DMS153 (cell line): Measurements from ENCODE around the gene DHDDS.
"Not testable (repeated sequence)": the region's sequence is repeated elsewhere in the genome, so short reads cannot be mapped to it uniquely, and the experiment has no call there.

Experiments used
- DNase-seq: peaks from one replicate; lab custom pipeline; 2025; lab: John Stamatoyannopoulos, UW

DHDDS gene

DNA sequence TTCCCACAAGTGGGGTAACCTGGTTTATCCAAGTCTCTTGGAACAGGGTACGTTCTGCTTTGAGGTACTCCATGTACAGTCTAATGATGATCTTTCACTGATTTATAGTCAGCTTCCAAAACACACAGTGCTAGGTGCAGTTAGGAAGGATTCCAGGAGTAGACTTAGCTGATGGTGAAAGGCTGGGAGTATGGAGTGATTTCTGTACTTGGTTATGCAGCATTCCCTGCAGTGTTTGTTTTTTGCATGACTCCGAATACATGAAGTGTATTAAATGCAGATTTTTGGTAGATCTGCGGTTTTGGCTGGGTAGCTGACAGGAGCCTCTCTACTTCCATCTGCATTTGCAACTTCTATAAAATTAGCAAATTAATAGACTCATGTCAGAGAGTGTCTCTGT, 43.9 kb downstream of the DHDDS start:
- no peak for DNase-seq

DNA sequence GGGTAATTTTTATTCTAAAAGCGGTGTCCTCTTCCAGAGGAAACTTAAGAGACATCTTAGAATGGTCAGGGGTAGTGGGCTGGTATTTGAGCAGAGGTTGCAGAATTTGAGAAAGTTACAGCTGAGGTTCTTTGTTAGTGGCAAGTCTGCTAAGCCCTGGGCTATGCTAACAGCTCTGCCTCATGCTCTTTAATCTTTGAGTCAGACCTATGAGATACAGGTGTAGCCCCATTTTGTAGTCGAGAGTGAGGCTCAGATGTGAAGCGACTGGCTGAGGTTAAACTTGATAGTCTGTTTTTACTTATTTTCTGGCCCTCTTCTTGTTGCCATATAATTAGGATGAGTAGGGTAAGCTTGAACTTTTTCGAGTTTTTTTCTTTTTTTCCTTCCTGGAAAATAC, 44.8 kb downstream of the DHDDS start:
- no peak for DNase-seq

DNA sequence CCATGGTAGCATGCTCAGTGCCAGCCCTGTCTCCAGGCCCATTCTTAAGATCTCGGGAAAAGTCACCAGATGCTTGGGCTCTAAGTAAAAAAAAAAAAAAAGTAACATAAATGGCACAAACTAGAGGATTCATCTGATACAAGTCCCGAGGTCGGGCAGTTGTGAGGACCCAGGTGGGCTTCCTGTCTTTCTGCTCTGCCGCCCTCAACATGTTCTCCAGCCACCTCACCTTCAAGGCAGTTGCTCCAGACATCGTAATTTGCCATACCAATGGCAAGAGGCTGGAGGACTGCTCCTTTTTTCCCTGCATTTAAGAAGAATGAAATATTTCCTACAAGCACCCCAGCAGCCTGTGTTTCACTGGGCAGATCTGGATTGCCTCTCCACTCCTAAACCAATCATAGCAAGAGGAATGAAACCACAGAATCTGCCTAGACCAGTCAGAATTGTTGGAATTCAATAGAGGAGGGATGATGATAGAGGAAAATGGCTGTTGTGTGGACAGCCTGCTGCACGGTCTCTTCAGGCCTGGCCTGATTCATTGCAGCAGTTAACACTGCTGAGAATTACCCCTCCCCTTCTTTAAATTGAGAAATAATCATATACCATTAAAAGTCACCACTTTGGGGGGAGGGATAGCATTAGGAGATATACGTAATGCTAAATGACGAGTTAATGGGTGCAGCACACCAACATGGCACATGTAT, 45.5 kb downstream of the DHDDS start:
- no peak for DNase-seq

DNA sequence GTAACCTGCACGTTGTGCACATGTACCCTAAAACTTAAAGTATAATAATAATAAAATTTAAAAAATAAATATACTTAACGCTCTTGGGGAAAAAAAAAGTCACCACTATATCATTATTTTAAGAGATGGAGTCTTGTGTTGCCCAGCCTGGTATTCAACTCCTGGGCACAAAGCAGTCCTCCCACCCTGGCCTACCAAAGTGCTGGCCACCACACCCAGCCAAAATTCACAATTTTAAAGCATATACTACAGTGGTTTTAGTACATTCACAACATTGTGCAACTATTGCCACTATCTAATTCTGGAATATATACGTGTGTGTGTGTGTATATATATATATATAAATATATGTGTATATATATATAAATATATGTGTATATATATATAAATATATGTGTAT, 46.0 kb downstream of the DHDDS start:
- DNase-seq, result no peak

DNA sequence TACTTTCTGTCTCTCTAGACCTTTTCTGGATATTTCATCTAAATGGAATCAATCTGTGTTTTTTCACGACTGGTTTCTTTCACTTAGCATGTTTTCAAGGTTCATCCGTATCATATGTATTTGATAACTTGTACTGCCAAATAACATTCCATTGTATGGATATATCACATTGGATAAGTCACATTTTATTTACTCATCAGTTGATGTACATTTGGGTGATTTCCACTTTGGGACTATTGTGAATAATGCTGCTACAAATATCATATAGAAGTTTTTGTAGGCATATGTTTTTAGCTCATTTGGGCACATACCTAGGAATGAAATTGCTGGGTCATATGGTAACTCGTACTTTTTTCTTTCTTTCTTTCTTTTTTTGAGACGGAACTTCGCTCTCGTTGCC, 46.9 kb downstream of the DHDDS start:
- no peak for DNase-seq

DNA sequence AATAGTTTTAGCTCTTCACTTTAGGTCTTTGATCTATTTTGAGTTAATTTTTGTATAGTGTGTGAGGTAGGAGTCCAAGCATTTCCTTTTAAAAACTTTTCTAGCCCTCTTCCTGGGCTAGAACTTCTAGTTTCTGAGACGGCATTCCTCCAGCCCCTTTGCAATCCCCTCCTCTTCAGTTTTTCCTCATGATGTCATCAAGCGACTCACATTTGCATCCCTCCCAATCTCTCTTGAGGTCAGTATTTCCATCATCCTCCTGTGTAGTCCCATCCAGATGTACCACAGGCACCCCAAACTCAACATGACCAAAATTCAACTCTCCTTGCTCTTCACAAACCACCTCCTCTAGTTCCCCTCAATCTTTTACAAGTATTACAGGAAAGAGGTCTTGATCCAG, 50.8 kb downstream of the DHDDS start:
- no peak for DNase-seq

DNA sequence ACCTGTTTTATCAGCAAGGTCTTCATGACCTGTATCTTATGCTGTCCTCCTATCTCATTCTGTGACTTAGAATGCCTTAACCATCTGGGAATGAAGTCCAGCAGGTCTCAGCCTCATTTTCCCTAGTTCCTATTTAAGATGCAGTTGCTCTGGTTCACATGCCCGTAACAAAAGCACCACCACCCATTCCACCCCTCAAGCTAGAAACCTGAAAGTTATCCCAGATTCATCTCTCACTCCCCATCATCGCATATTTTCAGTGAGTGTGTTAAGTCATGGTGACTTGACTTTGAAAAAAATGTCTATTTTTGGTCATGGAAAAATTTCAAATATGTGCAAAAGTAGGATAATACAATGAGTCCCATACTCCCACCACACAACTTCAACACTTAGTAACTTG, 51.9 kb downstream of the DHDDS start:
- DNase-seq, result no peak

DNA sequence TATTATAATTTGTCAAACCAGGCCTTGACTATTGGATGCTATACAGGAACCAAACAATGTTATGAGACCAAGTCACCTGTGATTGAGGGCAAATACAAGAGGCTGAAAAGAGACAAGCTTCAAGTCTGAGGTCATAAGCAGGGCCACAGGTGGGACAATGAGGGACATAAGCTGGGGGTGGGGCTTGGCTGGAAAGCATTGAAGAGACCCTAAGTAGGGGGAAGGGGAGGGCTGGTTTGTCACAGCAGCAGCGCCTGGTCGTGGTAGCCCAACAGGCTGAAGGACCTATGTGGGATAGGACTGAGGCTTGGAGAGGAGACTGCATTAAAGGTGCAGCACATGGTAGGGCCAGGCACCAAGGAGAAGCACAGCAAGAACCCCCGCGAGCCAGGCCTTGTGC, 58.0 kb downstream of the DHDDS start:
- DNase-seq, result no peak

DNA sequence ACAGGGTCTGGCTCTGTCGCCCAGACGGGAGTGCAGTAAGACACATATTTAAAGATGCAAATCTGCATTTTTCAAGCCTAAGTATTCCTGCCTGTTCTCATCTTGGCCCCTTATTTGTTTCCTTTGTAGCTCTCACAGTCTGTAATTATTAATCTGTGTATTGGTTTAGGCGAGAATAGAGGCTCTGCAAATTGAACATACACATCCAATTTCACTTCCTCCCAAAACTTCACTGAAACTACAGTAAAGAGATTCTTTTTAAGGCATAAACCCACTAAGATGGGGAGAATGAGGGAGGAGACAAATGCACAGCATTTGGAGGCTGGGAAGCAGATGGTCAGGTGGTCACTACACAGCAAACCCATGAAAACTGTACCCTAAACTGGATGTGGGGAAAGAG, 61.1 kb downstream of the DHDDS start:
- DNase-seq, result no peak

DNA sequence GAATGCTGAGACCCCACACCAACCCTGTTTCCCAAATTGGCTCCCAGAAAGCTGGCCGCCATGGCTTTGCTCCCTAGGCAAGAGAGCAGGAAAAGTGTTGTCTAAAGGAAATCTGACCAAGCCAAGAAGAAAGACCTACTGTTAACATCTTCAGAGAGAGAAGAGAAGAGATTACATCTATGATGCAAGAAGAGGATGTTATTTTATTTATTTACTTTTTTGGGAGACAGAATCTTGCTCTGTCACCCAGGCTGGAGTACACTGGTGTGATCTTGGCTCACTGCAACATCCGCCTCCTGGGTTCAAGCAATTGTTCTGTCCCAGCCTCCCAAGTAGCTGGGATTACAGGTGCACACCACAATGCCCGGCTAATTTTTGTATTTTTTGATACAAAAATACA, 61.8 kb downstream of the DHDDS start:
- DNase-seq, result no peak

DNA sequence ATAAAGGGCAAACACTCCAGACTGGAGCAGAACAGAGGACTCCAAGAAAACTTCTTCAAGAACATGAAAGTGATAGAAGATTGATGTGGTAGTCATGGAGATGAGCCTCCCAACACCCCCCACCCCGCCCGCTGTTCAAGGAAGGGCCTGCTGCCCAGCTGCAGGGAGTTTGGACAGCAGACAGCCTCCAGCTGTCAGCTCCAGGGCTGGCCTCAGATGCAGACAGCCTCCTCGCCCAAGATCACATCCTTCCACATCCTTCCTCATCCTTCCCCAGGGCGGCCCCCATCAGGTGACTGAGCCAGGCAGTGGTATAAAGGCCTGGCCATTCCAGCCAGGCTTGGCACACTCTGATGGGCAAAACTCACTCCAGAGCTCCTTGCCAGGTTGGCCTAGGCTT, 64.7 kb downstream of the DHDDS start:
- DNase-seq, result no peak

DNA sequence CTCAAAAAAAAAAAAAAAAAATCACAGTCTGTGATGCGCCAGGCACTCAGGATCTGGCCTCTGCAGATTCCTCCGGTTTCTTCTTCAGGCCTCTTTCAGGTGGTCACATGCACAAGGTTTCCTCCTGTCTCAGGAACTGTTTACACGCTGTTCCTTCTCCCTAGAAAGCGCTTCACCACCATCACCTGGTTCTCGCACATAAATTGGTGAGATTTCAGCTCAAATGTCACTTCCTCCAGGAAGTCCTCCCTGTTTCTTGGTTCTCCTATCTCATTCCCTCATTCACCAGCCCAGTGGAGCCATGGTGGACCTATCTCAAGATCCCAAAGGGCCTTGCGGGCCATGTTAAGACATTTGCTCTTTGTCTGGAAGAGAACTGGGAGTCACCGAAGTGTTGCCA, 66.8 kb downstream of the DHDDS start:
- no peak for DNase-seq

DNA sequence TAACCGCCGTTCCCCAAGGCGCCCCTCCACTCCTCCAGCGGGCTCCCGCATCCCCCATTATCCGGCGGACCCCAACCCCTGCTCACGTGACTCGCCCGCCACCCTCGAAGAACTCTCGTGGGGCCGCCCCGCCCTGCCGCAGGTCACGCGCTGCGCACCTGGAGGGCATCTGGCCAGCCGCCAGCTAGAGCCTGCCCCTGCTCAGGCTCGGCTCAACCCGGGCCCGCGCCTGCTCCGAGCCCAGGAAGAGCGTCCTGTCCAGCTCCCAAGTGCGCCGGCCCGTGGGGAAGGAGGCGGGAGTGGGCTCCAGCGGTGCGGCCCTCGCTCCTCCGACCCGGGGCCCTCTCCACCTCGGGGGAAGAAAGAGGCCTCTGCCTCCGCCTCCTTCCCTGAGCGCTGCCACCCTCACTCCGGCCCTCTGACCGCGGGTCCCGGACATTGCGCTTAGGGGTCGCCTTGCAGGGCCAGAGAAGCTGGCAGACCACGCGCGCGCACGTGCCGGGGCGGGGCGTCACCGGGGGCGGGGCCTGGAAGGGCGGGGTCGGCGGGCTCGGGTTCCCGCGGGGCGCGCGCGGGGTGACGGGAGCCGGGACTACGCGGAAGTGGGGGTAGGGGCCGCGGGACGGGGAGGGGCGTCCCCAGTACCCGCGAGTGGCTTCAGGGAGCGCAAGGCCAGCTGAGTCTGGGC, 68.5 kb downstream of the DHDDS start:
- DNase-seq, result peak; percentile 86

DNA sequence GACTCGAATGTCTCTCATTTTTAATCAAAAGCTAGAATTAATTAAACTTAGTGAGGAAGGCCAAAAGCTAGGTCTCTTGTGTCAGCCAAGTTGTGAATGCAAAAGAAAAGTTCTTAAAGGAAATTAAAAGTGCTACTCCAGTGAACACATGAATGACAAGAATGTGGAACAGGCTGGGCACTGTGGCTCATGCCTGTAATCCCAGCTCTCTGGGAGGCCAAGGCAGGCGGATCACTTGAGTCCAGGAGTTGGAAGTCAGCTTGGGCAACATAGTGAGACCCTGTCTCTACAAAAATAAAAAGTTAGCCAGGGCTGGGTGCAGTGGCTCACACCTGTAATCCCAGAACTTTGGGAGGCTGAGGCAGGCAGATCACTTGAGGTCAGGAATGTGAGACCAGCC, 78.6 kb downstream of the DHDDS start:
- not testable (repeated sequence) for DNase-seq

DNA sequence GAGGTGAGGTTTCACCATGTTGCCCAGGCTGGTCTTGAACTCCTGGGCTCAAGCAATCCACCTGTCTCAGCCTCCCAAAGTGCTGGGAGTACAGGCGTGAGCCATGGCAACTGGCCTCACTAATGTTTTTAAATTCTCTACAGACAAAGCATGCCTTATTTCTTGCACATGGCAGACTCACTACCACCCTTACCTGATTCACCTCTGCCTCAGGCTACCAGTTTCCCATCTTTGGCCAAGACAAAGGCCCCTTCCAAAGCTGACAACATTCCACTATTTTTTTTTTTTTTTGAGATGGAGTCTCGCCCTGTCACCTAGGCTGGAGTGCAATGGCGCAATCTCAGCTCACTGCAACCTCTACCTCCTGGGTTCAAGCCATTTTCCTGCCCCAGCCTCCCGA, 83.7 kb downstream of the DHDDS start:
- not testable (repeated sequence) for DNase-seq

DNA sequence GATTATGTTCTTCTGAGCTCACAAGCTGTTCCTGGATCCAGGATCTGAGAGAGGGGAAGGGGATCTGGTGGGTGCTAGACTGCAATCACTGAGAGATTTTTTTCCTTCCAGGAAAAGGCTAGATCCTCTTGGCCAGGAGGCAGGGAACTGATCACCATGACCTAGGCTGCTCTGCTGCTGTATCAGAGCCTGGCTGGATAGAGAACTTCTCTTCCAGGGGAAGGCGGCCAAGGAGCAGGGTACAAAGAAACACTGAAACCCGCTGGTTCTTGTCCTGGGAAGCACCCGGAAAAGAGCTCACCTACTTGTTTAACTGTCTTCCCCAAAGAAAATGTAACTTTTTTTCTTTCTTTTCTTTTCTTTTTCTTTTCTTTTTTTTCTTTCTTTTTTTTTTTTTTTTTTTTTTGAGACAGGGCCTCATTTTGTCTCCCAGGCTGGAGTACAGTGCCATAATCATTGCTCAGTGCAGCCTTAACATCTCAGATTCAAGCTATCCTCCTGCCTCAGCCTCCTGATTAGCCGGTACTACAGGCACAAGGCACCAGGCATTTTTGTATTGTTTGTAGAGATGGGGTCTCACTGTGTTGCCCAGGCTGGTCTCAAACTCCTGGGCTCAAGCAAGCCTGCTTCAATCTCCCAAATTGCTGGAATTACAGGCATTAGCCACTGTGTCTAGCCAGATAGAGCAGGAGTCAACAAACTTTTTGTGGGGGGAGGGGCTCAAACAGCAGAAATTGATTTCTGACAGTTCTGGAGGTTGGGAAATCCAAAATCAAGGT, 85.1 kb downstream of the DHDDS start:
- DNase-seq, result no peak

DNA sequence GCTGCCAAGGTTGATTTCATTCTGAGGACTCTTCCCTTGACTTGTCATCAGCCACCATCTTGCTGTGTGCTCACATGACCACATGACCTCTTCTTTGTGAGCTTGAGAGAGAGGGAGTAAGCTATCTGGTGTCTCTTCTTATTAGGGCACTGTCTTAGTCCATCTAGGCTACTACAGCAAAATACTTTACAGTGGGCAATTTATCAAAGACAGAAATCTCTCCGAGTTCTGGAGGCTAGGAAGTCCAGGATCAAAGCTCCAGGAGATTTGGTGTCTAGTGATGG, 85.6 kb downstream of the DHDDS start:
- no peak for DNase-seq

DNA sequence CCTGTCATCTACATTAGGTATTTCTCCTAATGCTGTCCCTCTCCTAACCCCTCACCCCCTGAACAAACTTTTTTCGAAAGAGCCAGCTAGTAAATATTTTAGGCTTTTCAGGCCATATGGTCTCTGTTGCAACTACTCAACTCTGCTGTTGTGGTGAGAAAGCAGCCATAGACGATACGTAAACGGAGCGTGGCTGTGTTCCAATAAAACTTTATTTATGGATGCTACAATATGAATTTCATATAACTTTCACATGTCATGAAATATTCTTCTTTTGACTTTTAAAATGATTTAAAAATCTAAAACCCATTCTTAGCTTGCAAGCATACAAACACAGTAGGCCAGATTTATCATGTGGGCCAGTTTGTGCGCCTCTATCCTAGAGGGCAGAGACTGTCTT, 86.2 kb downstream of the DHDDS start:
- DNase-seq, result no peak

DNA sequence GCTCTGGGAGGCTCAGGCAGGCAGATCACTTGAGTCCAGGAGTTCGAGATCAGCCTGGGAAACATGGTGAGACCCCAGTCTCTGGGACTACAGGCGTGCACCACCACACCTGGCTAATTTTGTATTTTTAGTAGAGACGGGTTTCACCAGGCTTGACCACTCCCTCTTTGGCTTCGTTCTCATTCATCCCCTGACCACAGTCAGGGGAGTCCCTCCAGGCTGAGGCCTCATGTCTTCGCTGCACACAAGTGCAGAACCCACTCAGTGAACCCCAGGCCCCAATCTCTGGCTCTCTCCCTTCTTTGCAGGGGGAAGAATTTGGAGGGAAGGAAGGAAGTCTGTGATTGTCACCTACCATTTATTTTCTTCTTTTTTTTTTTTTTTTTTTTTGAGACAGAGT, 88.2 kb downstream of the DHDDS start:
- DNase-seq, result no peak
